ES-I3 (cell line): Measurements from ENCODE around the gene CSNK1A1.

Experiments
- H3K36me3 ChIP-seq: 2 replicates; pipeline ENCODE4 v1.6.1; 2013; ENCODE audit warnings: mild to moderate bottlenecking, low read length, control low read depth, moderate library complexity; ENCODE audit not compliant: insufficient read depth
- H3K4me1 ChIP-seq: 2 replicates; pipeline ENCODE4 v1.6.1; 2013; ENCODE audit warnings: mild to moderate bottlenecking, control low read depth, low read length; ENCODE audit not compliant: insufficient read depth
- H3K9ac ChIP-seq: 2 replicates; pipeline ENCODE4 v1.6.1; 2013; ENCODE audit warnings: low read depth, mild to moderate bottlenecking, low read length, moderate library complexity
- H3K9me3 ChIP-seq: 2 replicates; pipeline ENCODE4 v1.6.1; 2013; ENCODE audit warnings: mild to moderate bottlenecking, low read length, moderate library complexity; ENCODE audit not compliant: control insufficient read depth, insufficient read depth

The CSNK1A1 gene

DNA sequence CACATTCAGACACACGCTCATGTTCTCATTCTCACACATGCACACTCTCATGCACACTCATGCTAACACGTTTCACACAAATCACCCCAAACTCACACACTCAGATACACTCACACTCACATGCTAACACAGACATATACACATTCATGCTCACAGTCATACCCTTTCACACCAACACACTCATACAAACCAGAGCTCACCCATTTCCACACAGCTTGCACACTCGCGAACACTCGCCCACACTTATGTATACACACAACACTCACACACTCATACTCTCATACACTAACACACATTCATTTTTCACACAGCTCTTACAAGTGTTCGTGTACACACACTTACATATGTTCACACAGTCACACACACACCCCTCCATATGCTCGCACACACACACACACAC is 108.0 kb downstream of the CSNK1A1 start:
- Histone ChIP-seq H3K9me3 (no peaks in the 10 kb centered on the region), H3K9ac (no peak overlapping the region), H3K4me1 (peaks cover 7% of the 10 kb centered on the region; the same call in 1 of the 2 replicates), H3K36me3 (no peaks in the 10 kb centered on the region)

- Histone ChIP-seq H3K9ac (no peak overlapping the region), H3K36me3 (no peaks in the 10 kb centered on the region), H3K9me3 (no peaks in the 10 kb centered on the region), H3K4me1 (peaks cover 7% of the 10 kb centered on the region; the same call in 1 of the 2 replicates)
Measured at GRCh38 chr5:149442563-149443182, 108.6 kb downstream of the CSNK1A1 start.
